Measurements from ENCODE around the gene ADAM21.
"Not testable (repeated sequence)": the region's sequence is repeated elsewhere in the genome, so short reads cannot be mapped to it uniquely, and the experiment has no call there.

Gene ADAM21

DNA sequence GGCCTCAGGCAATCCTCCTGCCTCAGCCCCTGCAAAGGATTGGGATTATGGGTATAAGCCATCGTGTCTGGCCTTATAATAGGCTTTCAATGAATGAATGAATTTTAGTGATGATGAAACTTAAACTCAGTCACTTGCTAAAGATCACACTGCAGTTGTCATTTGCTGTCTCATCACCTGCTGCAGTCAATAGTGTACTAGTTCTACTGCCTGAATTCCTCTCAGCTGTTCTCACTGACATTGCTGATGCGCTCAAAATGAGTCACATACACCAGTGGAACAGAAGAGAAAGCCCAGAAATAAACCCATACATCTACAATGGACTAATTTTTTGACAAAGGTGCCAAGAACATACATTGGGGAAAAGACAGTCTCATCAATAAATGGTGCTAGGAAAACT is 29.4 kb upstream of the ADAM21 start:
- WGBS = 82% methylated on average over 2 of the region's 2 CpGs
- H3K4me2 ChIP-seq (ENCODE audit: low read length, poor library complexity, severe bottlenecking) = no peak overlapping the region
- no peak overlapping the region for H3K4me3 ChIP-seq (ENCODE audit: insufficient read depth in 1 of 2, low read depth in 1 of 2, low read length in 2 of 2)
- no peak overlapping the region for H4K8ac ChIP-seq (ENCODE audit: low read length)
- H3K23ac ChIP-seq (ENCODE audit: low read length in 2 of 2) = no peak overlapping the region
- no peaks in the 10 kb centered on the region for H3K36me3 ChIP-seq (ENCODE audit: control insufficient read depth in 1 of 2, insufficient read depth in 2 of 2, low read depth in 1 of 2, low read length in 2 of 2)
- no peak overlapping the region for H3K14ac ChIP-seq (ENCODE audit: low read length in 2 of 2)
- H3K9me3 ChIP-seq (ENCODE audit: control insufficient read depth, low read length) = peaks cover under 1% of the 10 kb centered on the region
- no peak overlapping the region for H3K9ac ChIP-seq (ENCODE audit: low read length)
- H2BK120ac ChIP-seq (ENCODE audit: low read depth, low read length) = no peak overlapping the region
- no peak overlapping the region for H3K18ac ChIP-seq (ENCODE audit: low read depth in 1 of 2, low read length in 2 of 2)
- H3K4me1 ChIP-seq (ENCODE audit: control insufficient read depth, insufficient read depth, low read depth, low read length) = no peaks in the 10 kb centered on the region
- no peak overlapping the region for H3K4ac ChIP-seq (ENCODE audit: low read depth in 1 of 2, low read length in 2 of 2)
- H2BK5ac ChIP-seq (ENCODE audit: low read depth, low read length, poor library complexity, severe bottlenecking) = no peak overlapping the region
- H2BK15ac ChIP-seq (ENCODE audit: low read depth, poor library complexity, severe bottlenecking) = no peak overlapping the region
- no peak overlapping the region for H4K91ac ChIP-seq (ENCODE audit: low read length)
- no peak overlapping the region for H3K27ac ChIP-seq (ENCODE audit: low read length, poor library complexity, severe bottlenecking)
- H2AFZ ChIP-seq (ENCODE audit: low read depth, low read length) = no peak overlapping the region
- no peak overlapping the region for H2BK12ac ChIP-seq (ENCODE audit: low read length in 2 of 2)
- H3K27me3 ChIP-seq (ENCODE audit: control insufficient read depth in 1 of 2, insufficient read depth in 1 of 2, low read length in 2 of 2) = no peaks in the 10 kb centered on the region
- no peaks in the 10 kb centered on the region for H3K79me1 ChIP-seq (replicated peaks; ENCODE audit: low read length, poor library complexity, severe bottlenecking)
- no peak overlapping the region for H2AK5ac ChIP-seq (ENCODE audit: low read length, severe bottlenecking)
- DNase-seq = no peak

DNA sequence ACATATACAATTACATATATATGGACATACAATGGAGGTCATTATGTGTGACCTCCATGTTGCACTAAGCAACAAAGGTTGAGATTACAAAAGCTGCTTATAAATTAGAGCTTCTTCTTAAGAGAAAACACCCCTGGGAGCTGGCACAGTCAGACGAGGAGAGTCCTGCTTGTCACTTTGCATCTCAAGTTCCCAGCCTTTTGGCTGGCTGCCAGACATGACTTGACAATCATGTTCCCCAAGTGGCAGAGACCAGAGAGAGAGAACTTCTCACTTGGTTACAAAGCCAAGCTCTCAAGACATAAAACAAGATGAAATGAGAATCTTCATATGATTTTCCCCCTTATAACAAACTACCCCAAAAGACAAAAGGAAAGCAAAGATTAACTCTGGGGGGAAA is 26.6 kb upstream of the ADAM21 start:
- DNase-seq = no peak
- H3K18ac ChIP-seq (ENCODE audit: low read depth in 1 of 2, low read length in 2 of 2) = no peak overlapping the region
- no peak overlapping the region for H4K8ac ChIP-seq (ENCODE audit: low read length)
- no peak overlapping the region for H2BK15ac ChIP-seq (ENCODE audit: low read depth, poor library complexity, severe bottlenecking)
- no peaks in the 10 kb centered on the region for H3K27me3 ChIP-seq (ENCODE audit: control insufficient read depth in 1 of 2, insufficient read depth in 1 of 2, low read length in 2 of 2)
- no peak overlapping the region for H3K4ac ChIP-seq (ENCODE audit: low read depth in 1 of 2, low read length in 2 of 2)
- no peak overlapping the region for H2AFZ ChIP-seq (ENCODE audit: low read depth, low read length)
- no peak overlapping the region for H3K9ac ChIP-seq (ENCODE audit: low read length)
- 0% methylated on average over 1 of the region's 1 CpG for WGBS
- no peak overlapping the region for H3K4me3 ChIP-seq (ENCODE audit: insufficient read depth in 1 of 2, low read depth in 1 of 2, low read length in 2 of 2)
- H3K23ac ChIP-seq (ENCODE audit: low read length in 2 of 2) = no peak overlapping the region
- no peak overlapping the region for H2BK120ac ChIP-seq (ENCODE audit: low read depth, low read length)
- H3K36me3 ChIP-seq (ENCODE audit: control insufficient read depth in 1 of 2, insufficient read depth in 2 of 2, low read depth in 1 of 2, low read length in 2 of 2) = no peaks in the 10 kb centered on the region
- no peak overlapping the region for H3K14ac ChIP-seq (ENCODE audit: low read length in 2 of 2)
- H3K79me1 ChIP-seq (replicated peaks; ENCODE audit: low read length, poor library complexity, severe bottlenecking) = no peaks in the 10 kb centered on the region
- H3K4me1 ChIP-seq (ENCODE audit: control insufficient read depth, insufficient read depth, low read depth, low read length) = no peaks in the 10 kb centered on the region
- no peak overlapping the region for H2AK5ac ChIP-seq (ENCODE audit: low read length, severe bottlenecking)
- H3K27ac ChIP-seq (ENCODE audit: low read length, poor library complexity, severe bottlenecking) = no peak overlapping the region
- H4K91ac ChIP-seq (ENCODE audit: low read length) = no peak overlapping the region
- no peak overlapping the region for H3K4me2 ChIP-seq (ENCODE audit: low read length, poor library complexity, severe bottlenecking)
- H2BK5ac ChIP-seq (ENCODE audit: low read depth, low read length, poor library complexity, severe bottlenecking) = no peak overlapping the region
- H2BK12ac ChIP-seq (ENCODE audit: low read length in 2 of 2) = no peak overlapping the region
- H3K9me3 ChIP-seq (ENCODE audit: control insufficient read depth, low read length) = peaks cover 4% of the 10 kb centered on the region

DNA sequence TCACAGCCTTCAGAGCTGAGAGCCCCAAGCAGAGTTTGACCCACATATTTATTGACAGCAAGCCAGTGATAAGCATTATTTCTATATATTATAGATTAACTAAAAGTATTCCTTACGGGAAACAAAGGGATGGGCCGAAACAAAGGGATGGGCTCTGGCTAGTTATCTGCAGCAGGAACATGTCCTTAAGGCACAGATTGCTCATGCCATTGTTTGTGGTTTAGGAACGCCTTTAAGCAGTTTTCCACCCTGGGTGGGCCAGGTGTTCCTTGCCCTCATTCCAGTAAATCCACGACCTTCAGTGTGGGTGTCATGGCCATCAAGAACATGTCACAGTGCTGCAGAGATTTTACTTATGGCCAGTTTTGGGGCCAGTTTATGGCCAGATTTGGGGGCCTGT is 25.4 kb upstream of the ADAM21 start:
- not testable (repeated sequence) for H2BK5ac ChIP-seq (ENCODE audit: low read depth, low read length, poor library complexity, severe bottlenecking); H3K4me2 ChIP-seq (ENCODE audit: low read length, poor library complexity, severe bottlenecking); H3K23ac ChIP-seq (ENCODE audit: low read length in 2 of 2); H2AFZ ChIP-seq (ENCODE audit: low read depth, low read length); H3K27ac ChIP-seq (ENCODE audit: low read length, poor library complexity, severe bottlenecking); DNase-seq; H2AK5ac ChIP-seq (ENCODE audit: low read length, severe bottlenecking); H3K4ac ChIP-seq (ENCODE audit: low read depth in 1 of 2, low read length in 2 of 2); H3K18ac ChIP-seq (ENCODE audit: low read depth in 1 of 2, low read length in 2 of 2); H2BK120ac ChIP-seq (ENCODE audit: low read depth, low read length); H3K9ac ChIP-seq (ENCODE audit: low read length); H3K4me1 ChIP-seq (ENCODE audit: control insufficient read depth, insufficient read depth, low read depth, low read length); H4K8ac ChIP-seq (ENCODE audit: low read length); H3K14ac ChIP-seq (ENCODE audit: low read length in 2 of 2); H3K79me1 ChIP-seq (replicated peaks; ENCODE audit: low read length, poor library complexity, severe bottlenecking); H3K36me3 ChIP-seq (ENCODE audit: control insufficient read depth in 1 of 2, insufficient read depth in 2 of 2, low read depth in 1 of 2, low read length in 2 of 2); H3K4me3 ChIP-seq (ENCODE audit: insufficient read depth in 1 of 2, low read depth in 1 of 2, low read length in 2 of 2); H3K27me3 ChIP-seq (ENCODE audit: control insufficient read depth in 1 of 2, insufficient read depth in 1 of 2, low read length in 2 of 2); H2BK12ac ChIP-seq (ENCODE audit: low read length in 2 of 2); H4K91ac ChIP-seq (ENCODE audit: low read length); H2BK15ac ChIP-seq (ENCODE audit: low read depth, poor library complexity, severe bottlenecking)
- 63% methylated on average over 4 of the region's 4 CpGs for WGBS
- peaks cover 11% of the 10 kb centered on the region for H3K9me3 ChIP-seq (ENCODE audit: control insufficient read depth, low read length)

DNA sequence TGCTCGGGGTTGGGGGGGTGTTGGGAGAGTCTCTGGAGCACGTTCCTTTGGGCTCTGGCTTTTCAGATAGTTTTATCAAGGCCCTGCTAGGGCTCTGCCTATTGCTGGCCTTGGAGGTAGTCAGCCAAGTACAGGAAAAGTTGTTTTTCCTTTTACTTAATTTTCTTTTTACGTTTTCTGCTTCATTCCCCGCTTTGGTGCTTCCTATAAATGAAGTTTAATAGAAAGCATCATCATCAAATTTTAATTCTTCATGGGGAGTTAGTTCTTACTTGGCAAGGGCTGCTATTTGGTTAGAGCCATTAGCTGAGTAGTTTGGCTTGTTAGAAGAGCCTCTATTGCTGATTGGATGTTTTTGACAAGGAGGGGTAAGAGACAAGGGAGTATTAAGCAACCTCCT is 15.1 kb upstream of the ADAM21 start:
- H3K27ac ChIP-seq (ENCODE audit: low read length, poor library complexity, severe bottlenecking) = no peak overlapping the region
- no peaks in the 10 kb centered on the region for H3K79me1 ChIP-seq (replicated peaks; ENCODE audit: low read length, poor library complexity, severe bottlenecking)
- peaks cover 52% of the 10 kb centered on the region for H3K9me3 ChIP-seq (ENCODE audit: control insufficient read depth, low read length)
- 51% methylated on average over 2 of the region's 4 CpGs for WGBS
- H3K14ac ChIP-seq (ENCODE audit: low read length in 2 of 2) = no peak overlapping the region
- no peak overlapping the region for H2BK5ac ChIP-seq (ENCODE audit: low read depth, low read length, poor library complexity, severe bottlenecking)
- H3K4me1 ChIP-seq (ENCODE audit: control insufficient read depth, insufficient read depth, low read depth, low read length) = no peaks in the 10 kb centered on the region
- H4K8ac ChIP-seq (ENCODE audit: low read length) = no peak overlapping the region
- H3K4ac ChIP-seq (ENCODE audit: low read depth in 1 of 2, low read length in 2 of 2) = no peak overlapping the region
- no peak overlapping the region for H3K9ac ChIP-seq (ENCODE audit: low read length)
- no peak overlapping the region for H3K23ac ChIP-seq (ENCODE audit: low read length in 2 of 2)
- no peak overlapping the region for H2AK5ac ChIP-seq (ENCODE audit: low read length, severe bottlenecking)
- DNase-seq = no peak
- no peaks in the 10 kb centered on the region for H3K27me3 ChIP-seq (ENCODE audit: control insufficient read depth in 1 of 2, insufficient read depth in 1 of 2, low read length in 2 of 2)
- no peak overlapping the region for H2AFZ ChIP-seq (ENCODE audit: low read depth, low read length)
- H2BK120ac ChIP-seq (ENCODE audit: low read depth, low read length) = no peak overlapping the region
- no peak overlapping the region for H3K18ac ChIP-seq (ENCODE audit: low read depth in 1 of 2, low read length in 2 of 2)
- H3K36me3 ChIP-seq (ENCODE audit: control insufficient read depth in 1 of 2, insufficient read depth in 2 of 2, low read depth in 1 of 2, low read length in 2 of 2) = no peaks in the 10 kb centered on the region
- H2BK12ac ChIP-seq (ENCODE audit: low read length in 2 of 2) = no peak overlapping the region
- no peak overlapping the region for H2BK15ac ChIP-seq (ENCODE audit: low read depth, poor library complexity, severe bottlenecking)
- no peak overlapping the region for H3K4me2 ChIP-seq (ENCODE audit: low read length, poor library complexity, severe bottlenecking)
- H3K4me3 ChIP-seq (ENCODE audit: insufficient read depth in 1 of 2, low read depth in 1 of 2, low read length in 2 of 2) = no peak overlapping the region
- H4K91ac ChIP-seq (ENCODE audit: low read length) = no peak overlapping the region
